Measurements from ENCODE around the gene ATP9B. TPM values are rescaled to one million over a fixed set of nuclear protein-coding genes. Genes with fewer than 3 reads are reported as not detected.

Gene ATP9B
- total and polyA plus RNA-seq, 4 donors, result 7.1 to 31.4 (median 15.5) TPM

- no peak overlapping the region for H3K9ac ChIP-seq (ENCODE audit: low read depth in 1 of 2, low read length in 2 of 2)
- no peaks in the 10 kb centered on the region for H3K27me3 ChIP-seq (ENCODE audit: control insufficient read depth in 4 of 4, insufficient read depth in 4 of 4, low read length in 3 of 4)
- WGBS, result 92% methylated on average over 16 of the region's 16 CpGs
- no peaks in the 10 kb centered on the region for H3K9me3 ChIP-seq (ENCODE audit: control insufficient read depth in 4 of 4, low read length in 3 of 4)
- no peak overlapping the region for H3K27ac ChIP-seq (ENCODE audit: low read depth in 1 of 2, low read length in 2 of 2)
- H3K4me3 ChIP-seq (ENCODE audit: low read depth in 1 of 3, low read length in 3 of 3), result no peak overlapping the region
- peaks cover 0 to 3% (median 0%) of the 10 kb centered on the region in 4 donors for H3K4me1 ChIP-seq (ENCODE audit: control insufficient read depth in 4 of 4, insufficient read depth in 4 of 4, low read length in 3 of 4)
- DNase-seq (ENCODE audit: low spot score), result no peak
- H3K36me3 ChIP-seq (ENCODE audit: control insufficient read depth in 4 of 4, insufficient read depth in 3 of 4, low read depth in 1 of 4, low read length in 3 of 4), result peaks cover 0 to 6% (median 0%) of the 10 kb centered on the region in 4 donors
- TF ChIP-seq CTCF (IDR thresholded peaks at IDR 0.05; ENCODE audit: low read depth, low read length, missing input control) (no peak), ZBTB33 (IDR thresholded peaks at IDR 0.05) (no peak), YY1 (IDR thresholded peaks at IDR 0.05) (no peak), NR2F2 (IDR thresholded peaks at IDR 0.05) (no peak), RAD21 (IDR thresholded peaks at IDR 0.05) (no peak), FOXA1 (IDR thresholded peaks at IDR 0.05) (no peak), FOXA2 (IDR thresholded peaks at IDR 0.05) (no peak), MAX (IDR thresholded peaks at IDR 0.05) (no peak), JUND (IDR thresholded peaks at IDR 0.05) (no peak), HNF4G (IDR thresholded peaks at IDR 0.05) (no peak), SP1 (IDR thresholded peaks at IDR 0.05) (no peak), REST (IDR thresholded peaks at IDR 0.05) (no peak)
These were observed 344.2 kb downstream of the ATP9B start for GRCh38 chr18:79413426-79413825.

GRCh38 chr18:79413901-79414300, 344.7 kb downstream of the ATP9B start:
- peaks cover 0 to 6% (median 0%) of the 10 kb centered on the region in 4 donors for H3K36me3 ChIP-seq (ENCODE audit: control insufficient read depth in 4 of 4, insufficient read depth in 3 of 4, low read depth in 1 of 4, low read length in 3 of 4)
- WGBS, result 69% methylated on average over 9 of the region's 9 CpGs
- no peaks in the 10 kb centered on the region for H3K27me3 ChIP-seq (ENCODE audit: control insufficient read depth in 4 of 4, insufficient read depth in 4 of 4, low read length in 3 of 4)
- H3K4me3 ChIP-seq (ENCODE audit: low read depth in 1 of 3, low read length in 3 of 3), result no peak overlapping the region
- TF ChIP-seq NR2F2 (IDR thresholded peaks at IDR 0.05), result peak; percentile 42
- TF ChIP-seq CTCF (IDR thresholded peaks at IDR 0.05; ENCODE audit: low read depth, low read length, missing input control), result no peak
- H3K9ac ChIP-seq (ENCODE audit: low read depth in 1 of 2, low read length in 2 of 2), result no peak overlapping the region
- no peaks in the 10 kb centered on the region for H3K9me3 ChIP-seq (ENCODE audit: control insufficient read depth in 4 of 4, low read length in 3 of 4)
- H3K4me1 ChIP-seq (ENCODE audit: control insufficient read depth in 4 of 4, insufficient read depth in 4 of 4, low read length in 3 of 4), result peaks cover 0 to 3% (median 0%) of the 10 kb centered on the region in 4 donors
- H3K27ac ChIP-seq (ENCODE audit: low read depth in 1 of 2, low read length in 2 of 2), result no peak overlapping the region
- DNase-seq (ENCODE audit: low spot score), result no peak

Measured in liver (tissue), 9 donors.